Upper lobe of left lung (tissue), 4 donors: Measurements from ENCODE around the gene POLR2J.
"Not testable (repeated sequence)": the region's sequence is repeated elsewhere in the genome, so short reads cannot be mapped to it uniquely, and the experiment has no call there.

Experiments used
- EP300 ChIP-seq, 4 donors: sonication (generic); formaldehyde crosslinking; IDR thresholded peaks; one replicate each; pipeline ENCODE4 v1.5.1; 2017; ENCODE audit warnings: antibody characterized with exemption in 4 of 4, control low read depth in 2 of 4
- POLR2A ChIP-seq, 4 donors: fragments of 450-650 bp; IDR thresholded peaks; one replicate each; pipeline ENCODE4 v1.5.1; 2016 to 2017; ENCODE audit warnings: antibody characterized with exemption in 4 of 4, mild to moderate bottlenecking in 2 of 4
- POLR2AphosphoS5 ChIP-seq, 2 donors: sonication (generic); formaldehyde crosslinking; IDR thresholded peaks; one replicate each; pipeline ENCODE4 v1.5.1; 2017; ENCODE audit warnings: antibody characterized with exemption in 2 of 2
- TF ChIP-seq, protein P1 (sequence below), 6 experiments: fragments of 450-650 bp in 4 of 6; fragments of 200-600 bp in 2 of 6; sonication (generic) in 2 of 6; IDR thresholded peaks; one replicate each; pipeline ENCODE4 v1.5.1; 2016 to 2019; ENCODE audit warnings: antibody characterized with exemption in 6 of 6

DNA sequence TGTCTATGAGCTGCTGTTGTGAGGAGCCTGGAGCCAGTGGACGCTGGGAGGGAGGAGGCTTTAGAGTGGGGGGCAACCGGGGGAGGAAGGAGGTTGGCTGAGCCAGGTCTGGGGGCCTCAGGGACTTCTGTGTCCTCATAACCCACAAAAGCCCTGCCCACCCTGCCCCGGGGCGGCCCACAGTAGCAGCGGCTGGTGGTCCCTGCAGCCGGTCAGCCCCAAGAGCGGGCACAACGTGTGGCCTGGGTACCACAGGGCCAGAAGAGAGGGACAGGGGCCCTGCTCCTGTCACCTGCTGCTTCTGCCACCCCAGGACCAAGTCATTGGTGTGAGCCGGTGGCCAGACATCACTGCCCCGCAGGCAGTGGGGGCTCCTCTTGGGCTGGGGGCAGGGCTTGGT lies 3.2 kb upstream of the POLR2J start:
- TF ChIP-seq, protein P1, sequence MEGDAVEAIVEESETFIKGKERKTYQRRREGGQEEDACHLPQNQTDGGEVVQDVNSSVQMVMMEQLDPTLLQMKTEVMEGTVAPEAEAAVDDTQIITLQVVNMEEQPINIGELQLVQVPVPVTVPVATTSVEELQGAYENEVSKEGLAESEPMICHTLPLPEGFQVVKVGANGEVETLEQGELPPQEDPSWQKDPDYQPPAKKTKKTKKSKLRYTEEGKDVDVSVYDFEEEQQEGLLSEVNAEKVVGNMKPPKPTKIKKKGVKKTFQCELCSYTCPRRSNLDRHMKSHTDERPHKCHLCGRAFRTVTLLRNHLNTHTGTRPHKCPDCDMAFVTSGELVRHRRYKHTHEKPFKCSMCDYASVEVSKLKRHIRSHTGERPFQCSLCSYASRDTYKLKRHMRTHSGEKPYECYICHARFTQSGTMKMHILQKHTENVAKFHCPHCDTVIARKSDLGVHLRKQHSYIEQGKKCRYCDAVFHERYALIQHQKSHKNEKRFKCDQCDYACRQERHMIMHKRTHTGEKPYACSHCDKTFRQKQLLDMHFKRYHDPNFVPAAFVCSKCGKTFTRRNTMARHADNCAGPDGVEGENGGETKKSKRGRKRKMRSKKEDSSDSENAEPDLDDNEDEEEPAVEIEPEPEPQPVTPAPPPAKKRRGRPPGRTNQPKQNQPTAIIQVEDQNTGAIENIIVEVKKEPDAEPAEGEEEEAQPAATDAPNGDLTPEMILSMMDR (IDR thresholded peaks at IDR 0.05) = not testable (repeated sequence)
- not testable (repeated sequence) for TF ChIP-seq POLR2A, POLR2AphosphoS5, EP300 (IDR thresholded peaks at IDR 0.05)
